Measurements from ENCODE around the gene SOX15. TPM values are rescaled to one million over a fixed set of nuclear protein-coding genes. Genes with fewer than 3 reads are reported as not detected.

The SOX15 gene
- total and polyA plus RNA-seq, 10 of the 15 experiments (the other 5 are each of a cell fraction or from before 2014, with no cell fraction given) = 0.06 to 0.53 (median 0.16) TPM; not detected in 2

DNA sequence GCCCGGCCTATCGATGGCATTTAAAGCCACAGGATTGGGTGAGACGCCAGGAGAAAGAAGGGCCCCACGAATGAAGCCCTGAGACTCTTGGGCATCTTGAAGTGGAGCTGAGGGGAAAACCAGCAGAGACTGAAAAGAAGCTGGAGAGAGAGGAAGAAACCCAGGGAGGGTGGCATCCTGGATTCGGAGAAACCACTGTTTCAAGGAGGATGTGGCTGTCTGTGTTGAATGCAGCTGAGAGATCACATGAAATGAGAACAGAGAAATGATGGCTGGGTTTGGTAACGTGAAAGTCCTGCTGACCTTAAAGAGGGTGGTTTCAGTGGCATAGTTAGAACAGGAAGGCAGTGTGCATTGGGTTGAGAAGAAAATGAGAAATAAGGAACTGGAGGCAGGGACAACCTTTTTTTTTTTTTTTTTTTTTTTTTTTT lies 37.3 kb downstream of the SOX15 start (continued):
- TF ChIP-seq, protein P1, sequence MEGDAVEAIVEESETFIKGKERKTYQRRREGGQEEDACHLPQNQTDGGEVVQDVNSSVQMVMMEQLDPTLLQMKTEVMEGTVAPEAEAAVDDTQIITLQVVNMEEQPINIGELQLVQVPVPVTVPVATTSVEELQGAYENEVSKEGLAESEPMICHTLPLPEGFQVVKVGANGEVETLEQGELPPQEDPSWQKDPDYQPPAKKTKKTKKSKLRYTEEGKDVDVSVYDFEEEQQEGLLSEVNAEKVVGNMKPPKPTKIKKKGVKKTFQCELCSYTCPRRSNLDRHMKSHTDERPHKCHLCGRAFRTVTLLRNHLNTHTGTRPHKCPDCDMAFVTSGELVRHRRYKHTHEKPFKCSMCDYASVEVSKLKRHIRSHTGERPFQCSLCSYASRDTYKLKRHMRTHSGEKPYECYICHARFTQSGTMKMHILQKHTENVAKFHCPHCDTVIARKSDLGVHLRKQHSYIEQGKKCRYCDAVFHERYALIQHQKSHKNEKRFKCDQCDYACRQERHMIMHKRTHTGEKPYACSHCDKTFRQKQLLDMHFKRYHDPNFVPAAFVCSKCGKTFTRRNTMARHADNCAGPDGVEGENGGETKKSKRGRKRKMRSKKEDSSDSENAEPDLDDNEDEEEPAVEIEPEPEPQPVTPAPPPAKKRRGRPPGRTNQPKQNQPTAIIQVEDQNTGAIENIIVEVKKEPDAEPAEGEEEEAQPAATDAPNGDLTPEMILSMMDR (IDR thresholded peaks at IDR 0.05 in 2 of 3, conservative IDR thresholded peaks at IDR 0.05 in 1 of 3; ENCODE audit: control insufficient read depth in 2 of 3, extremely low read depth in 1 of 3, insufficient read depth in 1 of 3, low read depth in 3 of 3, low read length in 3 of 3) = no peak
- no peak for TF ChIP-seq TAF1 (IDR thresholded peaks at IDR 0.05; ENCODE audit: borderline replicate concordance, low read depth, low read length)
- peak; percentile 77 to 78; a peak in 3 of 4 replicates for TF ChIP-seq BHLHE40 (IDR thresholded peaks at IDR 0.05; ENCODE audit: borderline replicate concordance in 1 of 2, low read depth in 2 of 2, low read length in 1 of 2)
- TF ChIP-seq, protein P2, sequence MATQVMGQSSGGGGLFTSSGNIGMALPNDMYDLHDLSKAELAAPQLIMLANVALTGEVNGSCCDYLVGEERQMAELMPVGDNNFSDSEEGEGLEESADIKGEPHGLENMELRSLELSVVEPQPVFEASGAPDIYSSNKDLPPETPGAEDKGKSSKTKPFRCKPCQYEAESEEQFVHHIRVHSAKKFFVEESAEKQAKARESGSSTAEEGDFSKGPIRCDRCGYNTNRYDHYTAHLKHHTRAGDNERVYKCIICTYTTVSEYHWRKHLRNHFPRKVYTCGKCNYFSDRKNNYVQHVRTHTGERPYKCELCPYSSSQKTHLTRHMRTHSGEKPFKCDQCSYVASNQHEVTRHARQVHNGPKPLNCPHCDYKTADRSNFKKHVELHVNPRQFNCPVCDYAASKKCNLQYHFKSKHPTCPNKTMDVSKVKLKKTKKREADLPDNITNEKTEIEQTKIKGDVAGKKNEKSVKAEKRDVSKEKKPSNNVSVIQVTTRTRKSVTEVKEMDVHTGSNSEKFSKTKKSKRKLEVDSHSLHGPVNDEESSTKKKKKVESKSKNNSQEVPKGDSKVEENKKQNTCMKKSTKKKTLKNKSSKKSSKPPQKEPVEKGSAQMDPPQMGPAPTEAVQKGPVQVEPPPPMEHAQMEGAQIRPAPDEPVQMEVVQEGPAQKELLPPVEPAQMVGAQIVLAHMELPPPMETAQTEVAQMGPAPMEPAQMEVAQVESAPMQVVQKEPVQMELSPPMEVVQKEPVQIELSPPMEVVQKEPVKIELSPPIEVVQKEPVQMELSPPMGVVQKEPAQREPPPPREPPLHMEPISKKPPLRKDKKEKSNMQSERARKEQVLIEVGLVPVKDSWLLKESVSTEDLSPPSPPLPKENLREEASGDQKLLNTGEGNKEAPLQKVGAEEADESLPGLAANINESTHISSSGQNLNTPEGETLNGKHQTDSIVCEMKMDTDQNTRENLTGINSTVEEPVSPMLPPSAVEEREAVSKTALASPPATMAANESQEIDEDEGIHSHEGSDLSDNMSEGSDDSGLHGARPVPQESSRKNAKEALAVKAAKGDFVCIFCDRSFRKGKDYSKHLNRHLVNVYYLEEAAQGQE (IDR thresholded peaks at IDR 0.05; ENCODE audit: low read depth, low read length) = no peak
- TF ChIP-seq ZBED1 (IDR thresholded peaks at IDR 0.05; ENCODE audit: borderline replicate concordance) = no peak
- TF ChIP-seq ZNF384 (IDR thresholded peaks at IDR 0.05; ENCODE audit: borderline replicate concordance, low read depth, low read length) = peak; percentile 94
- TF ChIP-seq, protein P3, sequence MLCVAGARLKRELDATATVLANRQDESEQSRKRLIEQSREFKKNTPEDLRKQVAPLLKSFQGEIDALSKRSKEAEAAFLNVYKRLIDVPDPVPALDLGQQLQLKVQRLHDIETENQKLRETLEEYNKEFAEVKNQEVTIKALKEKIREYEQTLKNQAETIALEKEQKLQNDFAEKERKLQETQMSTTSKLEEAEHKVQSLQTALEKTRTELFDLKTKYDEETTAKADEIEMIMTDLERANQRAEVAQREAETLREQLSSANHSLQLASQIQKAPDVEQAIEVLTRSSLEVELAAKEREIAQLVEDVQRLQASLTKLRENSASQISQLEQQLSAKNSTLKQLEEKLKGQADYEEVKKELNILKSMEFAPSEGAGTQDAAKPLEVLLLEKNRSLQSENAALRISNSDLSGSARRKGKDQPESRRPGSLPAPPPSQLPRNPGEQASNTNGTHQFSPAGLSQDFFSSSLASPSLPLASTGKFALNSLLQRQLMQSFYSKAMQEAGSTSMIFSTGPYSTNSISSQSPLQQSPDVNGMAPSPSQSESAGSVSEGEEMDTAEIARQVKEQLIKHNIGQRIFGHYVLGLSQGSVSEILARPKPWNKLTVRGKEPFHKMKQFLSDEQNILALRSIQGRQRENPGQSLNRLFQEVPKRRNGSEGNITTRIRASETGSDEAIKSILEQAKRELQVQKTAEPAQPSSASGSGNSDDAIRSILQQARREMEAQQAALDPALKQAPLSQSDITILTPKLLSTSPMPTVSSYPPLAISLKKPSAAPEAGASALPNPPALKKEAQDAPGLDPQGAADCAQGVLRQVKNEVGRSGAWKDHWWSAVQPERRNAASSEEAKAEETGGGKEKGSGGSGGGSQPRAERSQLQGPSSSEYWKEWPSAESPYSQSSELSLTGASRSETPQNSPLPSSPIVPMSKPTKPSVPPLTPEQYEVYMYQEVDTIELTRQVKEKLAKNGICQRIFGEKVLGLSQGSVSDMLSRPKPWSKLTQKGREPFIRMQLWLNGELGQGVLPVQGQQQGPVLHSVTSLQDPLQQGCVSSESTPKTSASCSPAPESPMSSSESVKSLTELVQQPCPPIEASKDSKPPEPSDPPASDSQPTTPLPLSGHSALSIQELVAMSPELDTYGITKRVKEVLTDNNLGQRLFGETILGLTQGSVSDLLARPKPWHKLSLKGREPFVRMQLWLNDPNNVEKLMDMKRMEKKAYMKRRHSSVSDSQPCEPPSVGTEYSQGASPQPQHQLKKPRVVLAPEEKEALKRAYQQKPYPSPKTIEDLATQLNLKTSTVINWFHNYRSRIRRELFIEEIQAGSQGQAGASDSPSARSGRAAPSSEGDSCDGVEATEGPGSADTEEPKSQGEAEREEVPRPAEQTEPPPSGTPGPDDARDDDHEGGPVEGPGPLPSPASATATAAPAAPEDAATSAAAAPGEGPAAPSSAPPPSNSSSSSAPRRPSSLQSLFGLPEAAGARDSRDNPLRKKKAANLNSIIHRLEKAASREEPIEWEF (IDR thresholded peaks at IDR 0.05; ENCODE audit: insufficient replicate concordance, low read depth, low read length) = no peak
- TF ChIP-seq BMI1 (IDR thresholded peaks at IDR 0.05; ENCODE audit: borderline replicate concordance) = no peak
- no peak for TF ChIP-seq TCF3 (IDR thresholded peaks at IDR 0.05; ENCODE audit: borderline replicate concordance, insufficient read depth, low read depth, low read length)
- TF ChIP-seq KLF5 (IDR thresholded peaks at IDR 0.05; ENCODE audit: partially characterized antibody) = no peak
- peak; percentile 49; the same call in 1 of the 2 replicates for TF ChIP-seq RAD51 (IDR thresholded peaks at IDR 0.05)
- no peak for TF ChIP-seq NR2C2 (IDR thresholded peaks at IDR 0.05; ENCODE audit: borderline replicate concordance, control insufficient read depth, insufficient read length, low read depth)
- no peak for TF ChIP-seq STAT1 (conservative IDR thresholded peaks at IDR 0.05)
- 0 out of 4 replicates have a peak, but pooled peaks of 1 of the 2 experiments have one; percentile 7 for TF ChIP-seq EP300 (IDR thresholded peaks at IDR 0.05; ENCODE audit: borderline replicate concordance in 1 of 2, control insufficient read depth in 1 of 2, low read depth in 2 of 2, low read length in 2 of 2)
- no peak for TF ChIP-seq ELK1 (IDR thresholded peaks at IDR 0.05; ENCODE audit: low read depth, low read length)
- TF ChIP-seq TCF12 (IDR thresholded peaks at IDR 0.05; ENCODE audit: low read depth, low read length) = no peak
- TF ChIP-seq EED (IDR thresholded peaks at IDR 0.05; ENCODE audit: low read depth) = peak; percentile 84
